GM19193 (cell line): ENCODE measurements around the gene PNPLA8.

Experiments used
- POLR2A ChIP-seq: IDR thresholded peaks from 4 replicates; pipeline ENCODE4 v1.6.1; 2011; ENCODE audit not compliant: insufficient read depth, insufficient read length; ENCODE audit errors: extremely low read depth

The PNPLA8 gene

GRCh38 chr7:108488768-108489538 lies 37.0 kb downstream of the PNPLA8 start:
- TF ChIP-seq POLR2A = no peak

- TF ChIP-seq POLR2A = no peak
Observed at GRCh38 chr7:108487646-108488045, 38.3 kb downstream of the PNPLA8 start.

- TF ChIP-seq POLR2A = no peak
Observed at GRCh38 chr7:108486291-108486966, 39.5 kb downstream of the PNPLA8 start.

- TF ChIP-seq POLR2A = no peak
Observed at GRCh38 chr7:108484137-108484536, 41.8 kb downstream of the PNPLA8 start.

GRCh38 chr7:108480311-108480710 lies 45.6 kb downstream of the PNPLA8 start:
- TF ChIP-seq POLR2A = no peak

GRCh38 chr7:108479751-108480150 lies 46.2 kb downstream of the PNPLA8 start:
- TF ChIP-seq POLR2A = no peak

- no peak for TF ChIP-seq POLR2A
Observed at GRCh38 chr7:108479118-108479517, 46.8 kb downstream of the PNPLA8 start.

GRCh38 chr7:108468246-108468645 lies 57.7 kb downstream of the PNPLA8 start:
- no peak for TF ChIP-seq POLR2A

- TF ChIP-seq POLR2A = no peak
Observed at GRCh38 chr7:108467391-108467790, 58.5 kb downstream of the PNPLA8 start.

GRCh38 chr7:108464743-108465142 lies 61.2 kb downstream of the PNPLA8 start:
- TF ChIP-seq POLR2A = no peak

GRCh38 chr7:108463613-108464012 lies 62.3 kb downstream of the PNPLA8 start:
- no peak for TF ChIP-seq POLR2A

GRCh38 chr7:108461840-108462239 lies 64.1 kb downstream of the PNPLA8 start:
- TF ChIP-seq POLR2A = no peak

- TF ChIP-seq POLR2A = no peak
Observed at GRCh38 chr7:108460964-108461363, 65.0 kb downstream of the PNPLA8 start.

- TF ChIP-seq POLR2A = no peak
Observed at GRCh38 chr7:108459922-108460551, 65.9 kb downstream of the PNPLA8 start.

- no peak for TF ChIP-seq POLR2A
Observed at GRCh38 chr7:108457871-108458270, 68.1 kb downstream of the PNPLA8 start.
